ENCODE data around the gene NAP1L5. TPM values are rescaled to one million over a fixed set of nuclear protein-coding genes. Genes with fewer than 3 reads are reported as not detected.

The NAP1L5 gene
- polyA plus RNA-seq, 2 donors: 1.9 to 2.1 TPM

GRCh38 chr4:88659055-88659889 is 38.4 kb downstream of the NAP1L5 start:
- no peaks in the 10 kb centered on the region for H3K9me3 ChIP-seq (ENCODE audit: control insufficient read depth in 2 of 2, insufficient read depth in 1 of 2, low read depth in 1 of 2, low read length in 1 of 2)
- no peaks in the 10 kb centered on the region for H3K27me3 ChIP-seq (ENCODE audit: control insufficient read depth in 1 of 2, insufficient read depth in 2 of 2, low read length in 2 of 2)
- H3K36me3 ChIP-seq (ENCODE audit: control insufficient read depth in 2 of 2, insufficient read depth in 2 of 2, low read length in 1 of 2): peaks cover 0 to 12% of the 10 kb centered on the region in 2 donors
- no peak overlapping the region for H3K4me3 ChIP-seq (ENCODE audit: low read depth in 1 of 2, low read length in 2 of 2)
- WGBS, 2 donors: 31 to 32% methylated on average over 4 of the region's 4 CpGs
- H3K4me1 ChIP-seq (ENCODE audit: control insufficient read depth in 2 of 2, insufficient read depth in 2 of 2, low read length in 1 of 2): no peaks in the 10 kb centered on the region
- H3K27ac ChIP-seq (ENCODE audit: low read depth in 2 of 2, low read length in 1 of 2): no peak overlapping the region

GRCh38 chr4:88655226-88655625 is 42.4 kb downstream of the NAP1L5 start:
- Histone ChIP-seq H3K4me3 (ENCODE audit: low read depth in 1 of 2, low read length in 2 of 2) (no peak overlapping the region), H3K36me3 (ENCODE audit: control insufficient read depth in 2 of 2, insufficient read depth in 2 of 2, low read length in 1 of 2) (peaks cover 0 to 9% of the 10 kb centered on the region in 2 donors), H3K9me3 (ENCODE audit: control insufficient read depth in 2 of 2, insufficient read depth in 1 of 2, low read depth in 1 of 2, low read length in 1 of 2) (no peaks in the 10 kb centered on the region), H3K4me1 (ENCODE audit: control insufficient read depth in 2 of 2, insufficient read depth in 2 of 2, low read length in 1 of 2) (no peaks in the 10 kb centered on the region), H3K27me3 (ENCODE audit: control insufficient read depth in 1 of 2, insufficient read depth in 2 of 2, low read length in 2 of 2) (no peaks in the 10 kb centered on the region), H3K27ac (ENCODE audit: low read depth in 2 of 2, low read length in 1 of 2) (no peak overlapping the region)
- WGBS, 2 donors: 86 to 91% methylated on average over 3 of the region's 3 CpGs

GRCh38 chr4:88653371-88653946 is 44.2 kb downstream of the NAP1L5 start:
- Histone ChIP-seq H3K9me3 (ENCODE audit: control insufficient read depth in 2 of 2, insufficient read depth in 1 of 2, low read depth in 1 of 2, low read length in 1 of 2) (no peaks in the 10 kb centered on the region), H3K27me3 (ENCODE audit: control insufficient read depth in 1 of 2, insufficient read depth in 2 of 2, low read length in 2 of 2) (no peaks in the 10 kb centered on the region), H3K36me3 (ENCODE audit: control insufficient read depth in 2 of 2, insufficient read depth in 2 of 2, low read length in 1 of 2) (peaks cover 0 to 9% of the 10 kb centered on the region in 2 donors), H3K27ac (ENCODE audit: low read depth in 2 of 2, low read length in 1 of 2) (no peak overlapping the region), H3K4me3 (ENCODE audit: low read depth in 1 of 2, low read length in 2 of 2) (no peak overlapping the region), H3K4me1 (ENCODE audit: control insufficient read depth in 2 of 2, insufficient read depth in 2 of 2, low read length in 1 of 2) (no peaks in the 10 kb centered on the region)
- 82 to 87% methylated on average over 4 of the region's 4 CpGs for WGBS, 2 donors

GRCh38 chr4:88649716-88650115 is 47.9 kb downstream of the NAP1L5 start:
- Histone ChIP-seq H3K27ac (ENCODE audit: low read depth in 2 of 2, low read length in 1 of 2) (no peak overlapping the region), H3K27me3 (ENCODE audit: control insufficient read depth in 1 of 2, insufficient read depth in 2 of 2, low read length in 2 of 2) (no peaks in the 10 kb centered on the region), H3K9me3 (ENCODE audit: control insufficient read depth in 2 of 2, insufficient read depth in 1 of 2, low read depth in 1 of 2, low read length in 1 of 2) (no peaks in the 10 kb centered on the region), H3K36me3 (ENCODE audit: control insufficient read depth in 2 of 2, insufficient read depth in 2 of 2, low read length in 1 of 2) (no peaks in the 10 kb centered on the region), H3K4me3 (ENCODE audit: low read depth in 1 of 2, low read length in 2 of 2) (no peak overlapping the region), H3K4me1 (ENCODE audit: control insufficient read depth in 2 of 2, insufficient read depth in 2 of 2, low read length in 1 of 2) (no peaks in the 10 kb centered on the region)
- WGBS, 2 donors: 70 to 77% methylated on average over 3 of the region's 3 CpGs

- no peak overlapping the region for H3K27ac ChIP-seq (ENCODE audit: low read depth in 2 of 2, low read length in 1 of 2)
- no peaks in the 10 kb centered on the region for H3K9me3 ChIP-seq (ENCODE audit: control insufficient read depth in 2 of 2, insufficient read depth in 1 of 2, low read depth in 1 of 2, low read length in 1 of 2)
- WGBS, 2 donors: 90 to 93% methylated on average over 7 of the region's 7 CpGs
- no peaks in the 10 kb centered on the region for H3K4me1 ChIP-seq (ENCODE audit: control insufficient read depth in 2 of 2, insufficient read depth in 2 of 2, low read length in 1 of 2)
- H3K36me3 ChIP-seq (ENCODE audit: control insufficient read depth in 2 of 2, insufficient read depth in 2 of 2, low read length in 1 of 2): no peaks in the 10 kb centered on the region
- H3K4me3 ChIP-seq (ENCODE audit: low read depth in 1 of 2, low read length in 2 of 2): no peak overlapping the region
- no peaks in the 10 kb centered on the region for H3K27me3 ChIP-seq (ENCODE audit: control insufficient read depth in 1 of 2, insufficient read depth in 2 of 2, low read length in 2 of 2)
Observed at GRCh38 chr4:88646528-88647280, 50.9 kb downstream of the NAP1L5 start.

GRCh38 chr4:88645994-88646393 is 51.6 kb downstream of the NAP1L5 start:
- no peak overlapping the region for H3K27ac ChIP-seq (ENCODE audit: low read depth in 2 of 2, low read length in 1 of 2)
- H3K4me3 ChIP-seq (ENCODE audit: low read depth in 1 of 2, low read length in 2 of 2): no peak overlapping the region
- no peaks in the 10 kb centered on the region for H3K36me3 ChIP-seq (ENCODE audit: control insufficient read depth in 2 of 2, insufficient read depth in 2 of 2, low read length in 1 of 2)
- WGBS, 2 donors: 89 to 98% methylated on average over 1 of the region's 1 CpG
- no peaks in the 10 kb centered on the region for H3K4me1 ChIP-seq (ENCODE audit: control insufficient read depth in 2 of 2, insufficient read depth in 2 of 2, low read length in 1 of 2)
- no peaks in the 10 kb centered on the region for H3K27me3 ChIP-seq (ENCODE audit: control insufficient read depth in 1 of 2, insufficient read depth in 2 of 2, low read length in 2 of 2)
- no peaks in the 10 kb centered on the region for H3K9me3 ChIP-seq (ENCODE audit: control insufficient read depth in 2 of 2, insufficient read depth in 1 of 2, low read depth in 1 of 2, low read length in 1 of 2)

Other genes with a start within 250 kb of the NAP1L5 start
- 1 to 10 TPM in 1 of 2 donors, under 1 TPM in 1; 0.92 to 1.1 TPM for gene HERC5, start 240.7 kb downstream of the NAP1L5 start, polyA plus RNA-seq
- gene PYURF, start 174.1 kb downstream of the NAP1L5 start, polyA plus RNA-seq: 10 to 100 TPM; 62.0 to 82.4 TPM
- gene HERC3, start 105.3 kb downstream of the NAP1L5 start, polyA plus RNA-seq: 1 to 10 TPM; 7.5 to 9.9 TPM

Data from esophagus (tissue), 2 donors.